AG09319 (cell line): ENCODE measurements around the gene APOE.
"Not testable (repeated sequence)": the region's sequence is repeated elsewhere in the genome, so short reads cannot be mapped to it uniquely, and the experiment has no call there.

Source experiments
- DNase-seq: peaks from one replicate; pipeline ENCODE4 v3.0.0-alpha.2; 2010; ENCODE audit warnings: low read depth; ENCODE audit errors: extremely low read depth
- TF ChIP-seq, protein P1 (sequence below): IDR thresholded peaks from 2 replicates; pipeline ENCODE4 v1.5.1; 2011; ENCODE audit warnings: low read depth, mild to moderate bottlenecking, inconsistent platforms, low read length, moderate library complexity

The APOE gene

DNA sequence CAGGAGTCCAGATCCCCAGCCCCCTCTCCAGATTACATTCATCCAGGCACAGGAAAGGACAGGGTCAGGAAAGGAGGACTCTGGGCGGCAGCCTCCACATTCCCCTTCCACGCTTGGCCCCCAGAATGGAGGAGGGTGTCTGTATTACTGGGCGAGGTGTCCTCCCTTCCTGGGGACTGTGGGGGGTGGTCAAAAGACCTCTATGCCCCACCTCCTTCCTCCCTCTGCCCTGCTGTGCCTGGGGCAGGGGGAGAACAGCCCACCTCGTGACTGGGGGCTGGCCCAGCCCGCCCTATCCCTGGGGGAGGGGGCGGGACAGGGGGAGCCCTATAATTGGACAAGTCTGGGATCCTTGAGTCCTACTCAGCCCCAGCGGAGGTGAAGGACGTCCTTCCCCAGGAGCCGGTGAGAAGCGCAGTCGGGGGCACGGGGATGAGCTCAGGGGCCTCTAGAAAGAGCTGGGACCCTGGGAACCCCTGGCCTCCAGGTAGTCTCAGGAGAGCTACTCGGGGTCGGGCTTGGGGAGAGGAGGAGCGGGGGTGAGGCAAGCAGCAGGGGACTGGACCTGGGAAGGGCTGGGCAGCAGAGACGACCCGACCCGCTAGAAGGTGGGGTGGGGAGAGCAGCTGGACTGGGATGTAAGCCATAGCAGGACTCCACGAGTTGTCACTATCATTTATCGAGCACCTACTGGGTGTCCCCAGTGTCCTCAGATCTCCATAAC lies at the start of gene APOE:
Gene APOE, plus strand, starts transcription at position 360 of the 724 bp plus-strand sequence. CDS start 829 bp downstream, outside the sequence.
- TF ChIP-seq, protein P1, sequence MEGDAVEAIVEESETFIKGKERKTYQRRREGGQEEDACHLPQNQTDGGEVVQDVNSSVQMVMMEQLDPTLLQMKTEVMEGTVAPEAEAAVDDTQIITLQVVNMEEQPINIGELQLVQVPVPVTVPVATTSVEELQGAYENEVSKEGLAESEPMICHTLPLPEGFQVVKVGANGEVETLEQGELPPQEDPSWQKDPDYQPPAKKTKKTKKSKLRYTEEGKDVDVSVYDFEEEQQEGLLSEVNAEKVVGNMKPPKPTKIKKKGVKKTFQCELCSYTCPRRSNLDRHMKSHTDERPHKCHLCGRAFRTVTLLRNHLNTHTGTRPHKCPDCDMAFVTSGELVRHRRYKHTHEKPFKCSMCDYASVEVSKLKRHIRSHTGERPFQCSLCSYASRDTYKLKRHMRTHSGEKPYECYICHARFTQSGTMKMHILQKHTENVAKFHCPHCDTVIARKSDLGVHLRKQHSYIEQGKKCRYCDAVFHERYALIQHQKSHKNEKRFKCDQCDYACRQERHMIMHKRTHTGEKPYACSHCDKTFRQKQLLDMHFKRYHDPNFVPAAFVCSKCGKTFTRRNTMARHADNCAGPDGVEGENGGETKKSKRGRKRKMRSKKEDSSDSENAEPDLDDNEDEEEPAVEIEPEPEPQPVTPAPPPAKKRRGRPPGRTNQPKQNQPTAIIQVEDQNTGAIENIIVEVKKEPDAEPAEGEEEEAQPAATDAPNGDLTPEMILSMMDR = no peak
- no peak for DNase-seq

DNA sequence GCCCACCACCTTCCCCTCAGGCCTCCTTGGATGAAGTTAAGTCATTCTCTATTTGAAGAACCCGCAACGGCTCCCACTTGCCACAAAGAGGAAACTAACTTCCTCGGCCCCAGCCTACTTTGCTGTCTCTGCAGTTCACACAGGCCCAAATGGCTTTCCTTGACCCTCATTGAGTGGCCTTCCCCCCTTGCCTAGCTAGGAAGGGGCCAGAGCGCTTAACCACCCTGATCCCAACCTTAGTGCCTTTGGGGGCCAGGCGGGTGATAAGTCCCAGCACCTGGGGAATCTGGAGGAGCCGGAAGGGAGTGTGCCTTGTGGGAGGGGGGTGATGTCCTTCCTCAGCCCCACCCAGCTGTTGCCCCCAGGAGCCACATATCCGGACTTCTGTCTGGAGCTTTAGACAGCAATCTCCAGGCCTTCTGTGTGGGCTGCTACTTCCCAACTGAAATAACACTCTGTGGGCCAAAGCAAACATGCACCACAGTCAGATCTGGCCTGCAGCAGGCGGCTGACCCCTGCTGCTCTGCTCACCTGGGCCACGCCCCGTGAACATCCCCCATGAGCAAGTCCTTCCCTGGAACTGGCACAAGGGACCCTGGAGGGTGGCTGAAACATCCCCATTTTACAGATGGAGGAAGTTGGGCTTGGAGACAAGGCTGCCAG lies 49.0 kb upstream of the APOE start:
- TF ChIP-seq, protein P1 = no peak
- no peak for DNase-seq

DNA sequence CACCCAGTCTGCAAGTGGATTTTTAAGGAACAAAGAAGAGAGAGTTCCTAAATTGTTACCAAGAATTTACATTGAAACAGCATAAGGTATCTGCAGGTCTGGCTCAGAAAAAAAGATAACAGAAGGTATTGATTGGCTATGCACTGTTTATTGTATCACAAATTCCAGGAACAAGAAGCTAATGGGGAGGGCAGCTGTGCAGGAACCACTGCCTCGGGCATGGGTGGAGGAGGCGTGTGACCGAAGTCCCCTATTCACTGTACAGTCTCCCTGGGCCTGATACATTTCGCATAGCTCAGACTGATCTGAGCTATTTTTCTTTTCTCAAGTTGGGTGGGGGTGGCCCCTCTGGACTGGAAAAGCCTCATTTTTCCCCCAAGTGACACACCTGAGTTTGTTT lies 47.8 kb upstream of the APOE start:
- DNase-seq = no peak
- TF ChIP-seq, protein P1 = no peak

DNA sequence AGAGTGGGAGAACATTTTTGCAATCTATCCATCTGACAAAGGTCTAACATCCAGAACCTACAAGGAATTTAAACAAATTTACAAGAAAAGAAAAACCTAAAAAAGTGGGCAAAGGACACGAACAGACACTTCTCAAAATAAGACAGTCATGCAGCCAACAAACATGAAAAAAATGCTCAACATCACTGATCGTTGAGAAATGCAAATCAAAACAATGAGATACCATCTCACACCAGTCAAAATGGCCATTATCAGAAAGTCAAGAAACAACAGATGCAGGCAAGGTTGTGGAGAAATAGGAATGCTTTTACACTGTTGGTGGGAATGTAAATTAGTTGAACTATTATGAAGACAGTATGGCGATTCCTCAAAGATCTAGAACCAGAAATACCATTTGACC lies 44.0 kb upstream of the APOE start:
- DNase-seq = not testable (repeated sequence)

DNA sequence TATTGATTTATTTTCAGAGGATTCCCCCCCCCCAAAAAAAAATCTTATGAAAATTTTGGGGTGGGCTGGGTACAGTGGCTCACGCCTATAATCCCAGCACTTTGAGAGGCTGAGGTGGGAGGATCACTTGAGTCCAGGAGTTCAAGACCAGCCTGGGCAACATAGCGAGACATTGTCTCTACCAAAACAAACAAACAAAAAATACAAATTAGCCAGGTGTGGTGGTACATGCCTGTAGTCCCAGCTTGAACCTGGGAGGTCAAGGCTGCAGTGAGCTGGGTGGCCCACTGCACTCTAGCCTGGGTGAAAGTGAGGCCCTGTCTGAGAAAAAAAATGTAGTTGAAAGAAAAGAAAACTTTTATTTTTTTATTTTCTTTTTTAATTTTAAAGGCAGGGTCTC lies 41.6 kb upstream of the APOE start:
- TF ChIP-seq, protein P1 = no peak
- DNase-seq = no peak

DNA sequence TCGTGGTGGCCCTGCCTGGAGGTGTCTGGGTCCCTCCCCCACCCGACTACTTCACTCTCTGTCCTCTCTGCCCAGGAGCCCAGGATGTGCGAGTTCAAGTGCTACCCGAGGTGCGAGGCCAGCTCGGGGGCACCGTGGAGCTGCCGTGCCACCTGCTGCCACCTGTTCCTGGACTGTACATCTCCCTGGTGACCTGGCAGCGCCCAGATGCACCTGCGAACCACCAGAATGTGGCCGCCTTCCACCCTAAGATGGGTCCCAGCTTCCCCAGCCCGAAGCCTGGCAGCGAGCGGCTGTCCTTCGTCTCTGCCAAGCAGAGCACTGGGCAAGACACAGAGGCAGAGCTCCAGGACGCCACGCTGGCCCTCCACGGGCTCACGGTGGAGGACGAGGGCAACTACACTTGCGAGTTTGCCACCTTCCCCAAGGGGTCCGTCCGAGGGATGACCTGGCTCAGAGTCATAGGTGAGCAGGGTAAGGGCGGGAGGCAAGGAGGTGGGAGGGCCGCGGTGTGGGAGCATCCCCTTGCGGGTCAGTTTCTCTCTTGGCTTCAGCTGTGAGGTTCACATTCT lies 40.3 kb upstream of the APOE start:
- no peak for DNase-seq
- TF ChIP-seq, protein P1 = no peak

DNA sequence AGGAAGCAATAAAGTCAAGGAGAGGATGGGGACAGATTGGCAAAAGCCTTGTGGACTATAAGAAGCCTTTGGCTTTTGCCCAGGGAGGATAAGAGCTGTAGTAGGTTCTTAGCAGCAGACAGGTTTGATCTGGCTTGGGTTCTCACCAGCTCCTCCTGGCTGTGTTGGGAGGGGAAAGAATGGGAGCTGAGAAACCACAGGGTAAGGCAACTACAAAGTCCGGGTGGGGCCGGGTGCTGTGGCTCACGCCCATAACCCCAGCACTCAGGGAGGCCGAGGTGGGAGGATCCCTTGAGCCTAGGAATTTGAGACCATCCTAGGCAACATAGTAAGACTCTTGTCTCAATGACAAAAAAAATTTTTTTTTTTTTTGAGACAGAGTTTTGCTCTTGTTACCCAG lies 38.9 kb upstream of the APOE start:
- no peak for DNase-seq
- TF ChIP-seq, protein P1 = no peak
